Right lobe of liver (tissue), 6 donors: ENCODE data around the gene C5. TPM values are rescaled to one million over a fixed set of nuclear protein-coding genes. Genes with fewer than 3 reads are reported as not detected.

Experiments used
- ATAC-seq, 4 donors: fragments of 200-7000 bp; cut with Tn5 transposase; one replicate each; pipeline ENCODE4 v1.9.1; 2020; ENCODE audit warnings: mild to moderate bottlenecking in 4 of 4, moderate library complexity in 4 of 4
- DNase-seq, 3 donors: peaks; one replicate each; pipeline ENCODE4 v3.0.0-alpha.2; 2020
- H3K27ac ChIP-seq, 3 donors: fragments of 200-600 bp; one replicate each; pipeline ENCODE4 v1.8.0; 2022
- H3K27me3 ChIP-seq, 2 donors: fragments of 200-600 bp; one replicate each; pipeline ENCODE4 v1.8.0; 2022
- H3K36me3 ChIP-seq, 4 donors: fragments of 200-600 bp; sonication (generic) in 1 of 4; one replicate each; pipeline versions ENCODE4 v1.5.1 to v1.8.0; 2017 to 2022; ENCODE audit warnings: control low read depth in 1 of 4
- H3K4me1 ChIP-seq, 4 donors: fragments of 200-600 bp; sonication (generic) in 1 of 4; one replicate each; pipeline versions ENCODE4 v1.5.1 to v1.8.0; 2017 to 2022; ENCODE audit warnings: control low read depth in 1 of 4
- H3K4me3 ChIP-seq, 3 donors: fragments of 200-600 bp; one replicate each; pipeline ENCODE4 v1.8.0; 2022
- H3K9me3 ChIP-seq, 4 donors: fragments of 200-600 bp; sonication (generic) in 1 of 4; one replicate each; pipeline versions ENCODE4 v1.5.1 to v1.8.0; 2017 to 2022; ENCODE audit warnings: control low read depth in 1 of 4
- POLR2A ChIP-seq: fragments of 450-650 bp; IDR thresholded peaks from one replicate; pipeline ENCODE4 v1.6.1; 2017; ENCODE audit warnings: antibody characterized with exemption, mild to moderate bottlenecking
- WGBS: methylation state at CpG from one replicate; pipeline ENCODE4 v1.1.6; 2018; ENCODE audit warnings: low coverage, low lambda C conversion rate; ENCODE audit not compliant: insufficient coverage; ENCODE audit errors: missing lambda C conversion rate; 5-methylcytosine and 5-hydroxymethylcytosine counted together
- intact Hi-C, 2 donors: fragments of 100-400 bp; cut with DNase I; formaldehyde crosslinking; loops; one replicate each; pipeline versions ENCODE4 v1.11.2 to v1.14.1; 2022
- total RNA-seq, 6 experiments: library from RNA; depleted of rRNA in 2 of 6; stranded (reverse); fragments of >200 nt in 2 of 6; fragmentation: NEBNext Ultra II Directional in 3 of 6; extraction: Animal tissue kit (Norgen Biotek cat#: 25700) in 3 of 6; gene quantifications; one replicate each; pipeline versions ENCODE4 v1.1.0 to v1.2.4, GENCODE V29; 2016 to 2023
- TF ChIP-seq, protein P1 (sequence below), 4 donors: fragments of 200-600 bp in 3 of 4; fragments of 450-650 bp in 1 of 4; IDR thresholded peaks; one replicate each; pipeline versions ENCODE4 v1.5.1 to v1.8.0; 2016 to 2022; ENCODE audit warnings: antibody characterized with exemption in 4 of 4, mild to moderate bottlenecking in 2 of 4
- donor health status: DM: no; HTN: yes; CAD: no.
- donor health status: DM: no; HTN: no; CAD: no.
- donor health status: DM: no; HTN: no; CAD: no.
- donor health status: DM: no; HTN: yes; CAD: no.
- donor health status: DM: no; HTN: yes; CAD: no.

The C5 gene
- total RNA-seq, 6 experiments from 2014 or later: 251 to 616 (median 411) TPM

- Histone ChIP-seq H3K36me3 (peaks cover 4 to 72% (median 33%) of the 10 kb centered on the region in 4 donors), H3K4me3 (no peak overlapping the region), H3K4me1 (peaks cover 0 to 80% (median 23%) of the 10 kb centered on the region in 4 donors), H3K27ac (no peak overlapping the region), H3K9me3 (no peaks in the 10 kb centered on the region), H3K27me3 (no peaks in the 10 kb centered on the region)
- intact Hi-C loops: no loop called here
- TF ChIP-seq POLR2A: no peak
- TF ChIP-seq, protein P1, sequence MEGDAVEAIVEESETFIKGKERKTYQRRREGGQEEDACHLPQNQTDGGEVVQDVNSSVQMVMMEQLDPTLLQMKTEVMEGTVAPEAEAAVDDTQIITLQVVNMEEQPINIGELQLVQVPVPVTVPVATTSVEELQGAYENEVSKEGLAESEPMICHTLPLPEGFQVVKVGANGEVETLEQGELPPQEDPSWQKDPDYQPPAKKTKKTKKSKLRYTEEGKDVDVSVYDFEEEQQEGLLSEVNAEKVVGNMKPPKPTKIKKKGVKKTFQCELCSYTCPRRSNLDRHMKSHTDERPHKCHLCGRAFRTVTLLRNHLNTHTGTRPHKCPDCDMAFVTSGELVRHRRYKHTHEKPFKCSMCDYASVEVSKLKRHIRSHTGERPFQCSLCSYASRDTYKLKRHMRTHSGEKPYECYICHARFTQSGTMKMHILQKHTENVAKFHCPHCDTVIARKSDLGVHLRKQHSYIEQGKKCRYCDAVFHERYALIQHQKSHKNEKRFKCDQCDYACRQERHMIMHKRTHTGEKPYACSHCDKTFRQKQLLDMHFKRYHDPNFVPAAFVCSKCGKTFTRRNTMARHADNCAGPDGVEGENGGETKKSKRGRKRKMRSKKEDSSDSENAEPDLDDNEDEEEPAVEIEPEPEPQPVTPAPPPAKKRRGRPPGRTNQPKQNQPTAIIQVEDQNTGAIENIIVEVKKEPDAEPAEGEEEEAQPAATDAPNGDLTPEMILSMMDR (IDR thresholded peaks at IDR 0.05): peak in 3 of 4 donors; percentile 13 to 16 (median 14)
- WGBS: 67% methylated on average over 1 of the region's 1 CpG
- ATAC-seq (no peak), DNase-seq (no peak)
Measured at GRCh38 chr9:121023064-121023463, 27.0 kb downstream of the C5 start.

GRCh38 chr9:121021301-121021700 is 28.8 kb downstream of the C5 start:
- intact Hi-C loops: no loop called here
- no peak overlapping the region for H3K27ac ChIP-seq
- peaks cover 0 to 67% (median 21%) of the 10 kb centered on the region in 4 donors for H3K4me1 ChIP-seq
- ATAC-seq: peak; percentile 9 to 65 (median 30)
- no peak for TF ChIP-seq POLR2A
- TF ChIP-seq, protein P1 (IDR thresholded peaks at IDR 0.05): no peak
- peaks cover 5 to 86% (median 40%) of the 10 kb centered on the region in 4 donors for H3K36me3 ChIP-seq
- DNase-seq: no peak
- WGBS: 16% methylated on average over 4 of the region's 4 CpGs
- no peaks in the 10 kb centered on the region for H3K27me3 ChIP-seq
- H3K4me3 ChIP-seq: no peak overlapping the region
- H3K9me3 ChIP-seq: no peaks in the 10 kb centered on the region

DNA sequence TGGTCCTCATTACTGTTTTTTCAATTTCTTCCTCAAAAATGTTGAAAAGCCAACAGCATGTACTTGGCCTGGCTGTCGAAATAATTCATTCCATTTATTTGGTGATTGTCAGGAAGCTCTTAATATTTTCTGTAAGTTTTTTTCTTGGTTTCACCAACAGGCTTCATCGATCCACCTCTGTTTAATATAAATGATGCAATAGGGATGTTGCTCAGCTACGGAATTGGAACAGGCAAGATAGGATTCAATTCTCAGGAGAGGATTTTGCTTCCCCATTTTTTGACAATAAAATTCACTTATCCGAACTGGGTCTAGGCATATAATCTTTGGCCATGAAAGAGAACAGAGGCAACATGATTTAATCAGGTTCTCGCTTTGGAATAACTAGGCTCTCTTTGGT is 30.8 kb downstream of the C5 start:
- intact Hi-C loops: no loop called here
- peaks cover 0 to 53% (median 20%) of the 10 kb centered on the region in 4 donors for H3K4me1 ChIP-seq
- no peak overlapping the region for H3K27ac ChIP-seq
- H3K36me3 ChIP-seq: peaks cover 8 to 89% (median 48%) of the 10 kb centered on the region in 4 donors
- H3K9me3 ChIP-seq: no peaks in the 10 kb centered on the region
- DNase-seq (no peak), ATAC-seq (peak; percentile 43 to 72 (median 62))
- no peaks in the 10 kb centered on the region for H3K27me3 ChIP-seq
- H3K4me3 ChIP-seq: no peak overlapping the region
- WGBS: 24% methylated on average over 5 of the region's 5 CpGs
- TF ChIP-seq, protein P1 (IDR thresholded peaks at IDR 0.05): no peak
- no peak for TF ChIP-seq POLR2A

DNA sequence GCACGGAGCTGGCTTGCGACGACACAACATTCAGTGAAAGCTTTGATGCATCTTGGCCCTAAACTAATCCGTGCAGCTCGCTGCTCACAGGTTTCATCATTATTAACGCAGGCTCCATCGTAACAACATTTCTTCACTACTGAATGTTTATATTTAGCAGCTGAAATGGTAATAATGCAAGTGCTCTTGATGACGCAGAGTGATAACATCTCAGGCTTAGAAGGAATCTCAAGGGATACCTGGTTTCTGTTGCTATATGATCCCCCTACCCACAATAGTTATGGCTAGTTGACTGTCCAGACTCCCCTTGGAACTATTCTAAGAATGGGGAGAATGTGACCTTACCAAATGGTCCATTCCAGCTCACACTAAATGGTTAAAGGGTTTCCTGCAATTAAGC is 36.2 kb downstream of the C5 start:
- Histone ChIP-seq H3K27me3 (no peaks in the 10 kb centered on the region), H3K27ac (no peak overlapping the region), H3K4me3 (no peak overlapping the region), H3K36me3 (peaks cover 0 to 87% (median 48%) of the 10 kb centered on the region in 4 donors), H3K9me3 (no peaks in the 10 kb centered on the region), H3K4me1 (peaks cover 0 to 3% (median under 1%) of the 10 kb centered on the region in 4 donors)
- no peak for TF ChIP-seq POLR2A
- TF ChIP-seq, protein P1 (IDR thresholded peaks at IDR 0.05): no peak
- no peak for DNase-seq
- WGBS: 85% methylated on average over 7 of the region's 8 CpGs
- no peak for ATAC-seq
- intact Hi-C loops: no loop called here
